Ascending aorta (tissue), 2 donors: ENCODE results near the gene ZNF581. TPM values are rescaled to one million over a fixed set of nuclear protein-coding genes. Genes with fewer than 3 reads are reported as not detected.

Experiments used
- DNase-seq, 2 donors: peaks; one replicate each; pipeline ENCODE4 v3.0.0-alpha.2; 2019; ENCODE audit warnings: low spot score in 2 of 2
- H3K27ac ChIP-seq, 2 donors: fragments of 200-600 bp; sonication (generic); one replicate each; pipeline ENCODE4 v1.5.1; 2016 to 2017; ENCODE audit warnings: mild to moderate bottlenecking in 1 of 2
- H3K27me3 ChIP-seq: fragments of 200-600 bp; sonication (generic); one replicate; pipeline ENCODE4 v1.5.1; 2017
- H3K36me3 ChIP-seq, 2 donors: fragments of 200-600 bp; sonication (generic); one replicate each; pipeline ENCODE4 v1.5.1; 2016
- H3K4me1 ChIP-seq, 2 donors: fragments of 200-600 bp; sonication (generic); one replicate each; pipeline ENCODE4 v1.5.1; 2016 to 2017; ENCODE audit warnings: mild to moderate bottlenecking in 1 of 2
- H3K4me3 ChIP-seq, 2 donors: fragments of 200-600 bp; sonication (generic); one replicate each; pipeline ENCODE4 v1.5.1; 2016 to 2017; ENCODE audit warnings: mild to moderate bottlenecking in 1 of 2
- H3K9me3 ChIP-seq, 2 donors: fragments of 200-600 bp; sonication (generic); one replicate each; pipeline ENCODE4 v1.5.1; 2016
- intact Hi-C: fragments of 100-400 bp; cut with DNase I; formaldehyde crosslinking; loops from one replicate; pipeline ENCODE4 v1.15.1; 2023
- total RNA-seq: library from RNA; depleted of rRNA; stranded (reverse); fragments of >200 nt; gene quantifications from one replicate; pipeline ENCODE4 v1.1.0, GENCODE V29; 2016
- TF ChIP-seq, protein P1 (sequence below), 3 experiments: fragments of 200-600 bp in 2 of 3; fragments of 450-650 bp in 1 of 3; sonication (generic) in 2 of 3; IDR thresholded peaks; one replicate each; pipeline ENCODE4 v1.5.1; 2016 to 2019; ENCODE audit warnings: antibody characterized with exemption in 3 of 3, mild to moderate bottlenecking in 1 of 3, moderate library complexity in 1 of 3

The ZNF581 gene, protein sequence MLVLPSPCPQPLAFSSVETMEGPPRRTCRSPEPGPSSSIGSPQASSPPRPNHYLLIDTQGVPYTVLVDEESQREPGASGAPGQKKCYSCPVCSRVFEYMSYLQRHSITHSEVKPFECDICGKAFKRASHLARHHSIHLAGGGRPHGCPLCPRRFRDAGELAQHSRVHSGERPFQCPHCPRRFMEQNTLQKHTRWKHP
- total RNA-seq, result 12.1 TPM

DNA sequence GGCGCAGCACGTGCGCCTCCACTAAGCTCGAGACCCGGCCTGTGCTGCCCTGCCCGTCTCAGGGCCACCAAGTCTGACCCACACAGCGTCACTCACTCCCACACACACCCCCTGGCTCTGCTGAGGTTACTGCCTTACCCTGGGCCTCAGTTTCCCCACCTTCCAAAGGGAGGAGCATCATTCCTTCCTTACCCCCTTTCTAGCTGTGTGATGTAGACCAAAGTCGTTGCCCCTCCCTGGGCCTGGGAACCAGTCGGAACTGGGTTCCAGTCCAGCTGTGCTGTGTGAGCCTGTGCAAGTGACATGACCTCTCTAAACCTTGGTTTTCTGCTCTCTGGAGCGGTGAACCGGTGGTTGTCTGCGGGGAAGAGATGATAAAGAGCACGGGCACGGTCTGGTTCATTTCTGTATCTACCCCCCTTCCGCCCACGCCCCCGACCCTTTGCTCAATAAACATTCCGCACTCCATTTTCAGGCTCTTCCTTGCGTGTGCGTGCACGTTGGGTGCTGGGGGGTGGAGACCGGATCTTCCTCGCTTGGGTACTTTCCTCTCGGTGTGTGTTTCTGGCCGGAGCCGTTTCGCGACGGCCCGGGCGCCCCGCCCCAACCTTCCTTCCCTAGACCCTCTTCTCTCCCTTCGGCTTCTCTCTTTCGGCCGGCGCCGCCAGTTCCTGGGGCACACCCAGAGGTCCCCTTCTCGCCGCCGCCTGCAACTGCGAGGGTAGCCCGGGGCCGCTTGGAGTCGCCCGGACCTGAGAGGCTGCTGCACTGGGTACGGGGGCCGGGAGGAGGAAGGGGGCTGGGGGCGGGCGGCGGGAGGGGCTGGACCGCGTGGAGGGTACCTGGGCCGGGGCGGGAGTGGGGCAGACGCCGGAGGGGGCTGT, at the start of gene ZNF581:
Gene ZNF581, plus strand, starts transcription at position 647 of the 884 bp plus-strand sequence. CDS start 923 bp downstream, outside the sequence.
- peaks cover 3 to 10% of the 10 kb centered on the region in 2 donors for H3K36me3 ChIP-seq
- peak within 1 kb of the TSS; percentile 66 to 82 for H3K4me3 ChIP-seq
- peaks cover 20 to 26% of the 10 kb centered on the region in 2 donors for H3K4me1 ChIP-seq
- H3K27me3 ChIP-seq, result no peaks in the 10 kb centered on the region
- TF ChIP-seq, protein P1, sequence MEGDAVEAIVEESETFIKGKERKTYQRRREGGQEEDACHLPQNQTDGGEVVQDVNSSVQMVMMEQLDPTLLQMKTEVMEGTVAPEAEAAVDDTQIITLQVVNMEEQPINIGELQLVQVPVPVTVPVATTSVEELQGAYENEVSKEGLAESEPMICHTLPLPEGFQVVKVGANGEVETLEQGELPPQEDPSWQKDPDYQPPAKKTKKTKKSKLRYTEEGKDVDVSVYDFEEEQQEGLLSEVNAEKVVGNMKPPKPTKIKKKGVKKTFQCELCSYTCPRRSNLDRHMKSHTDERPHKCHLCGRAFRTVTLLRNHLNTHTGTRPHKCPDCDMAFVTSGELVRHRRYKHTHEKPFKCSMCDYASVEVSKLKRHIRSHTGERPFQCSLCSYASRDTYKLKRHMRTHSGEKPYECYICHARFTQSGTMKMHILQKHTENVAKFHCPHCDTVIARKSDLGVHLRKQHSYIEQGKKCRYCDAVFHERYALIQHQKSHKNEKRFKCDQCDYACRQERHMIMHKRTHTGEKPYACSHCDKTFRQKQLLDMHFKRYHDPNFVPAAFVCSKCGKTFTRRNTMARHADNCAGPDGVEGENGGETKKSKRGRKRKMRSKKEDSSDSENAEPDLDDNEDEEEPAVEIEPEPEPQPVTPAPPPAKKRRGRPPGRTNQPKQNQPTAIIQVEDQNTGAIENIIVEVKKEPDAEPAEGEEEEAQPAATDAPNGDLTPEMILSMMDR (IDR thresholded peaks at IDR 0.05), result no peak
- H3K27ac ChIP-seq, result peak within 1 kb of the TSS; percentile 89 to 98
- no peaks in the 10 kb centered on the region for H3K9me3 ChIP-seq
- peak in 1 of 2 donors; percentile 87 for DNase-seq
- intact Hi-C loops, result no loop called here

DNA sequence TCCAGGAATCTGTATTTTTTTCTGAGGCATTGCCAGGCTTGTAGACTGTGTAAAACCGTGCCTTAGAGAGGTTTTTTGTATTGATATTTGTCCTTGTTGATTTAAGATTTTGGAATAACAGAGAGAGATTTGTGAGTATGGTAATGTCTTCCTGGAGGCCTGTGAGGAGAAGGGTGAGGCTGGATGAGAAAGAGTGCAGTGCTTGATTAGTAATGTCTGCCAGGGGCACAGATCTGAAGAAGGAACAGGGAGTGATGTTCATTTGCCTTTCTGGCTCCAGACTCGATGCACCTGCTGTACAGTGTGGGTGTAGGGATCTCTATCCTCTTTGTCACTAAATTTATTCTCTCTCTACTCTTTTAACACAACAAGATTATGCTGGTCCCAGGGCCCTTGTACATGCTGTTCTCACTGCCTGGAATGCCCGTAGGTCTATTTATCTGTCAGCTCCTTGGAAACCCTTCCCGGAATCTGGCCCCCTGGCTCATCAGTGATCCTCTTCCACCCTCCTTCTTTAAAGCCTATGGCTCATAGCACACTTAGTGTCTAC, 48.4 kb upstream of the ZNF581 start:
- H3K36me3 ChIP-seq, result peaks cover 12 to 30% of the 10 kb centered on the region in 2 donors
- TF ChIP-seq, protein P1 (IDR thresholded peaks at IDR 0.05), result no peak
- H3K4me3 ChIP-seq, result no peak overlapping the region
- no peaks in the 10 kb centered on the region for H3K27me3 ChIP-seq
- DNase-seq, result no peak
- H3K4me1 ChIP-seq, result no peaks in the 10 kb centered on the region
- H3K27ac ChIP-seq, result no peak overlapping the region
- intact Hi-C loops, result no loop called here
- no peaks in the 10 kb centered on the region for H3K9me3 ChIP-seq

DNA sequence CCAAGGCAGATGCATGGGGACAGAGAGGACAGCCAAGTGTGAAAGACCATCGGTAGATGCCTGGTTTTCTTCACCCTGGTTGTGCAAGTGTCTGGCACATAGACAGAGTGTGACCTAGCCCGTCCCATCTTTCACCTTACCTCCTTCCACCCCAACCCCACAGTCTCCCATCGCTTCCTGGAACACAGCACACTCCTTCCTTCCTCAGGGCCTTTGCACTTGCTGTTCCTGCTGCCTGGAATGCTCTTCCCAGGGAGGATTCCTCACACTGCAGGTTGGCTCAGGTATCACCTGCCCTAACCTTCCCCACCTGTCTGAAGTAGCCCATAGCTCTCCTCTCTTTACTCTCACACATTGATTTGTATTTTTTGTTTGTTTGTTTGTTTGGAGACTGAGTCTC, 47.1 kb upstream of the ZNF581 start:
- DNase-seq, result no peak
- H3K9me3 ChIP-seq, result no peaks in the 10 kb centered on the region
- intact Hi-C loops, result no loop called here
- H3K27me3 ChIP-seq, result no peaks in the 10 kb centered on the region
- H3K4me3 ChIP-seq, result no peak overlapping the region
- H3K4me1 ChIP-seq, result no peaks in the 10 kb centered on the region
- no peak overlapping the region for H3K27ac ChIP-seq
- TF ChIP-seq, protein P1 (IDR thresholded peaks at IDR 0.05), result no peak
- H3K36me3 ChIP-seq, result peaks cover 12 to 30% of the 10 kb centered on the region in 2 donors

DNA sequence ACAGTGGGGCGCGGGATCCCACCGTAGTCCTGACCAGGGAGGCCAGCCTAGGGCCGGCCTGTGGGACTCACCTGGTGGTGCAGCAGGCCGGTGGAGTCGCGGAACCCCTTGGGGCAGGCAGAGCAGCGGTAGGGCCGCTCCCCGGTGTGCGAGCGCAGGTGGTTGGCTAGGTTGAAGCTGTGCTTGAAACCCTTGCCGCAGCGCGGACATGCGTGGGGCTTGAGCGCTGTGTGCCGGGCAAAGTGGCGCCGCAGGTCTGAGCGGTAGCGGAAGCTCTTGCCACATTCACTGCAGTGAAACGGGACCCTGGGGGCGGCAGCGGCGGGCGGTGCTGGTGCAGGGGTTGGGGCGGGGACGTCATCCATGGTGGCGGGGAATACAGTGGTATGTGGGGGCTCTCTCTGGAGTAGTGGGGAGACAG, 45.9 kb upstream of the ZNF581 start:
- TF ChIP-seq, protein P1 (IDR thresholded peaks at IDR 0.05), result no peak
- DNase-seq, result no peak
- no peaks in the 10 kb centered on the region for H3K9me3 ChIP-seq
- no peak overlapping the region for H3K27ac ChIP-seq
- no peaks in the 10 kb centered on the region for H3K27me3 ChIP-seq
- H3K36me3 ChIP-seq, result peaks cover 8 to 26% of the 10 kb centered on the region in 2 donors
- H3K4me1 ChIP-seq, result no peaks in the 10 kb centered on the region
- intact Hi-C loops, result no loop called here
- no peak overlapping the region for H3K4me3 ChIP-seq

DNA sequence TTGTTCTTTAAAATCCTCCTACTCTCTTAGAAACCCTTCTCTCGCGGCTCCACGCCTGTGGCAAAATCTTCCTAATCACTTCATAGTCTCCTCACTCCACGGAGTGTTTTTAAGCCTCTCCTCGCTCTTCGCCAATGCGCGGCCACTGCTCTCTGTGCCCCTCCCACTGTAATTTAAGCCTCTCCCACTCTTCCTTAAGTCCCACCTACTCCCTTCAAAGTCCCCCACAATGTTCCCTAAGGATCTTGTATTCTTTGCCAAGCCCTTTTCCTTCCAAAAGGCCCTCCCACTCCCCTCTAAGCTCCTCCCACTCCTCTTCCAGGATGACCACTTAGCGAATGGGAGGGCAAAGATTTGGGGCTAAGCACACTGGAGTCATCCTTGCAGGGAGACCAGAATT, 45.4 kb upstream of the ZNF581 start:
- Histone ChIP-seq H3K4me1 (no peaks in the 10 kb centered on the region), H3K4me3 (no peak overlapping the region), H3K9me3 (no peaks in the 10 kb centered on the region), H3K36me3 (peaks cover 8 to 25% of the 10 kb centered on the region in 2 donors), H3K27me3 (no peaks in the 10 kb centered on the region), H3K27ac (peak overlapping the region in 1 of 2 donors; percentile 100)
- TF ChIP-seq, protein P1 (IDR thresholded peaks at IDR 0.05), result no peak
- intact Hi-C loops, result loop anchor here (2.0 kb wide), 4 partner anchors 17 to 481 kb away; partner anchors contain the start of genes PPP1R12C and ZNF579
- no peak for DNase-seq
